Middle frontal gyrus (tissue), 1 donor: ENCODE data around the gene HORMAD2.
"Not testable (repeated sequence)": the region's sequence is repeated elsewhere in the genome, so short reads cannot be mapped to it uniquely, and the experiment has no call there.

Source experiments
- DNase-seq: peaks from one replicate; pipeline ENCODE4 v3.0.0-alpha.2; 2015; ENCODE audit warnings: low spot score; ENCODE audit errors: extremely low spot score

HORMAD2 gene

DNA sequence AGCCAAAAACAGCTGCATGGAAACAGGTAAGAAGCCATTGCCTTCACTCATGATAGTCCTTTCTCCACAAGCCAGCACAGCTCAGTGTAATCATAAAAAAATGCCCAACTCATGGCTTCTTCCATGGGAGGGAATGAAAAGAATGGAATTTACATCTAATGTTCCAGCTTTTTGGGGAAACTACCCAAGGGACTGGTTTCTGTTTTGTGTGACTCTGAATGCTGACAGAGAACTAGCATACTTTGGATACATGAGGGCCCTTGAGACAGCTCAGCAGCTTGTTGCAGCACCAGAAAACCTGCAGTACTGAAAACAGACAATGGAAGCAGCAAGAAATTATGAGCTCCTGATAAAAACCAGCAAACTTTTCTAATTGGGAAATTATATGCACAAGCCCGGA is 24.2 kb upstream of the HORMAD2 start:
- no peak for DNase-seq

DNA sequence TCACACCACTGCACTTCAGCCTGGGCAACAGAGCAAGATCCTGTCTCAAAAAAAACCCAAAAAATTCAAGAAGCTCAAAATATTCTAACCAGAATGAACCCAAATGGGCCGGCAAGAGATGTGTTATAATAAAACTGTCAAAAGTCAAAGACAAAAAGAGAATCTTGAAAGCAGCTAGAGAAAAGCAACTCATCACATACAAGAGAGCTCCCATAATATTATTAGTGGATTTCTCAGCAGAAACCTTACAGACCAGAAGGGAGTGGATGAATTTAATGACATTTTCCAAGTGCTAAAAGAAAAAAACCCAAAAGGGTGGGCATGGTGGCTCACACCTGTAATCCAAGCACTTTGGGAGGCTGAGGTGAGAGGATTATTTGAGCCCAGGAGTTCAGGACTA is 22.9 kb upstream of the HORMAD2 start:
- no peak for DNase-seq

DNA sequence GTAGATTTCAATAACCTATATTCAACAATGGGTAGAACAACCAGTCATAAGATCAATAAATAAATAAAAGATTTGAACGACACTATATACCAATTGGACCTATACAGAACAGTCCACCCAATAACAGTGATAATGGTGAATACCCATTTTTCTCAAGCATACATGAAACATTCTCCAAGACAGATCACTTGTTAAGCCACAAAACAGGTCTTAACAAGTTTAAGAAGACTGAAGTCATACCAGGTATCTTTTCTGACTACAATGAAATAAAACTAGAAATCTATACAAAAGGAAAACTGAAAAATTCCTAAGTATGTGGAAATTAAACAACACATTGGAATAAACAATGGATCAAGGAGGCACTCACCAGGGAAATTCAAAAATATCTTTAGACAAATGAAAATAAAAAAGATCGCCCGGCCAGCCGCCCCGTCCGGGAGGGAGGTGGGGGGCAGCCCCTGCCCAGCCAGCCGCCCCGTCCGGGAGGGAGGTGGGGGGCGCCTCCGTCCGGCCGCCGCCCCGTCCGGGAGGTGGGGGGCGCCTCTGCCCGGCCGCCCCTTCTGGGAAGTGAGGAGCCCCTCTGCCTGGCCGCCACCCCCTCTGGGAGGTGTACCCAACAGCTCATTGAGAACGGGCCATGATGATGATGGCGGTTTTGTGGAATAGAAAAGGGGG is 20.8 kb upstream of the HORMAD2 start:
- not testable (repeated sequence) for DNase-seq

DNA sequence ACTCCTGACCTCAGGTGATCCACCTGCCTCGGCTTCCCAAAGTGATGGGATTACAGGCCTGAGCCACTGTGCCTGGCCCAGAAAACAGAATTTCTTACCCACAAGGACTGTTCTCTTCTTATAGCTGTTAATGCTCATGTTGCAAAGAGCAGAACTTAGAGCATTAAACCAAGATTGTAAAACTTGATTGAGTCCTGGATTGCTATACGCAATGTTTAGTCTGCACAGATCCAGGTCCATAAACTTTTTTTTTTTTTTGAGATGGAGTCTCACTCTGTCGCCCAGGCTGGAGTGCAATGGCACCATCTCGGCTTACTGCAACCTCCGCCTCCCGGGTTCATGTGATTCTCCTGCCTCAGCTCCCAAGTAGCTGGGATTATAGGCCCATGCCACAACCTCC is 19.2 kb upstream of the HORMAD2 start:
- DNase-seq: not testable (repeated sequence)

DNA sequence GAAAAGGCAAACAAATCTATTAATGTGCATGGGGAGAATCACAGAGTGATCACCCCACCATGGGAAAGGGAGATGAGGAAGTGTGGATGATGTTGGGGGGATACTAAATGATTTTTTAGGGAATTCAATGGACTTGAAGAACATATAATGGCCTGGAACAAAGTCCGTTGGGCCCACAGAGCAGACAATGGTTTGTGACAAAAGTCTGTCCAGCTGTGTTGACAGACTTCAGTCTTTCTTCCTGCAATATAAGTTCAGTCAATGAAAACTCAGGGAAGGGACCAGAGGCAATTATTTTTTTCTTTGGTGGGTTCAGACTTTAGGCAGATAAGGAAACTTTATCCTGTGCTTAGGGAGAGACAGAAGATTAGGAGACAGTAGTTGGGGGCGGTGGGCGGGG is 18.0 kb upstream of the HORMAD2 start:
- DNase-seq: no peak

DNA sequence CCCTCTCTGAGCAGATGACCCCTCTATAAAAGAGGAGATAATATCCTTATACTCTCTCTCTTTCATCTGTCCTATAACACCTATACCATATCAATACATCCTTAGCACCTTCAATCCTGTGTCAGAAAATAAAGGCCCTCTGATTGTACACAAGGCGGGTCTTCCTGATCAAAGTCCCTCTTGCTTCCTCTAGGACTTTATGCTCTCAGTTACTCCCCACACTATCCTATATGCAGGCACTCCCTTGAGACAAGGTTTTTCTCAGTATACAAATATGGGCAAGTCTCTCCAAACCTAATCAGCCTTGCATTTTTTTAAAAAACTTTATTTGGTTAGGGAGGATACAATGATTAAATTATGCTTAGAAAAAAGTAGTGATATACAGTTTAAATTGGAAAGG is 17.3 kb upstream of the HORMAD2 start:
- no peak for DNase-seq

DNA sequence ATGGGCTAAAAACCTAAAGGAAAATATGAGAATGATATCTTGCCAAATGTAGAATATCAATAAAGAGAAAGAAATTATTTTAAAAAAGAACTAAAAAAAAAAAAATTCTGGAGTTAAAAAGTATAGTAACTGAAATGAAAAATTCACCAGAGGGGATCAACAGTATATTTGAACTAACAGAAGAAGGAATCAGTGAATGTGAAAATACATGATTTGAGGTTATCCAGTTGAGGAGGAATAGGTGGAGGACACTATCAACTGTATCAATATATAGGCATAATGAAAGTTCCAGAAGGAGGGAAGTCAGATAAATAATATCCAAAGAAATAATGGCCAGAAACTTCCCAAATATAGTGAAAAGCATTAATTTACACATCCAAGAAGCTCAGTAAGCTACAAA is 16.1 kb upstream of the HORMAD2 start:
- DNase-seq: no peak

DNA sequence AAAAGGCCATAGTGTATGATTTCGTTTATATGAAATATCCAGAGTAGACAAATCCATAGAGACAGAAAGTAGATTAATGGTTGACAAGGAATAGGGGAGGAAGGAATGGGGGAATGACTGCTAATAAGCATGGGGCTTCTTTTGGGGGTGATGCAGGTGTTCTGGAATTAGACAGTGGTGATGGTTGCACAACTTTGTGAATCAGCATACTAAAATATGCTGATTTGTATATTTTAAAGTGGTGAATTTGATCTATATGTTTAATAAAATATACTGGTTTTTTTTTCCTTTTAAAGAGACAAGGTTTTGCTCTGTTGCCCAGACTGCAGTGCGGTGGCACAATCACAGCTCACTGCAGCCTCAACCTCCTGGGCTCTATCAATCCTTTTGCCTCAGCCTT is 6.5 kb upstream of the HORMAD2 start:
- DNase-seq: no peak

DNA sequence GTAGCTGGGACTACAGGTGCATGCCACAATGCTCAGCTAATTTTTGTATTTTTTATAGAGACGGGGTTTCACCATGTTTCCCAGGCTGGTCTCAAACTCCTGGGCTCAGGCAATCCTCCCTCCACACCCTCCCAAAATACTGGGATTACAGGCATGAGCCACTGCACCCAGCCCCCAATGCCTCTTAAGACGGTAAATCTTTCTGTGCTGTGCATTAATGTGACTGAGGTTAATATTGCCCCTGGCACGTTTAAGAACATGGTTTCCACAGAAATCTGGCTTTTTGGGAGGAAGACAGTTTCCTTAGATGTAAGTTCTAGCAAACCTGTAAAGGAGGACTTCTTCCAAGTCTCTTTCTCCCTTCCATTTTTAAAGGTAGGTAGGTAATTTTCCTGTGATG is 6.1 kb upstream of the HORMAD2 start:
- DNase-seq: no peak

DNA sequence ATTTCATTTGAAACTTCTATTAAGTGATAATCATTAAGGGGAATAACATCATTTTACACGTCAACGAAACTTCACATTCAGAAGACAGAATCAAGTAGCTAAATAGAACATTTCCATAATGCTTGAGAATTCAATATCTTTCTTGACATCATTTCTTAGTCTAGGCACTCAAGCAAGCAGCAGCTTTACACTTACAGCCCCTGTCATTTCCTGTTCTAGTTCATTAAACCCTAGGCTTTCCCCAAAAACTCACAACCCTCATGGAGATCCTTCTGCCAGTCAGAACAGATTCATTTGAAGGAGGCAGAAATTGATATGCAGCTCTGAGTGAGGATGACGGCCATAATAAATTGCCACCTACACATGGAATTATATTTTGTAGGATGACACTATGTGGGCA is 5.3 kb upstream of the HORMAD2 start:
- no peak for DNase-seq

DNA sequence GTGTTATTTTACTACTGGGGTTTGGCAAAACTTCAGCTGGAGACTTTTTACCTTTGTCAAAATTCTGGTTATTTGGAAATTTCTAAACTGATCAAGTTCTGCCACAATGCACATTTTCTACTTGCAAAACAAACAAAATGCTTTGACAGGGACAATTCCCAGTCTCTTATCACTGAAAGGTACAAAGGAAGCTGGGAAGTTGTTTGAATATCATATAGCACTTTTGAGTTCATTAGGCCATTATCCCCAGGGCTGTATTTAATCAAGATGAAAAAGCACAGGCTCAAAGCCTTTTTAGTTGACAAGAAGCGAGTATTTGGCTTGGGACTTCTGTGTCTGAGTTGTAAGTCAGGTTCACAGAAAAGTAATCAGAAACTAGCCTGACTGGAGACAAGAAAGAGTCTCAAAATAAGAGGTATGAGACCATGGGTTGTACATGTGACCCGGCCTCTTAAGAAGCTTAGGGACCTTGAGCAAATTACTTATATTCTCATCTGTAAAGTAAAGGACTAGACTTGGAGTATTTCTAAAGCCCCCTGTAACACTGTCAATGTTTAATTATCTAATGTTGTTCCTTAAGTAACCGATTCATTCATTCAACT is 2.9 kb upstream of the HORMAD2 start:
- no peak for DNase-seq

DNA sequence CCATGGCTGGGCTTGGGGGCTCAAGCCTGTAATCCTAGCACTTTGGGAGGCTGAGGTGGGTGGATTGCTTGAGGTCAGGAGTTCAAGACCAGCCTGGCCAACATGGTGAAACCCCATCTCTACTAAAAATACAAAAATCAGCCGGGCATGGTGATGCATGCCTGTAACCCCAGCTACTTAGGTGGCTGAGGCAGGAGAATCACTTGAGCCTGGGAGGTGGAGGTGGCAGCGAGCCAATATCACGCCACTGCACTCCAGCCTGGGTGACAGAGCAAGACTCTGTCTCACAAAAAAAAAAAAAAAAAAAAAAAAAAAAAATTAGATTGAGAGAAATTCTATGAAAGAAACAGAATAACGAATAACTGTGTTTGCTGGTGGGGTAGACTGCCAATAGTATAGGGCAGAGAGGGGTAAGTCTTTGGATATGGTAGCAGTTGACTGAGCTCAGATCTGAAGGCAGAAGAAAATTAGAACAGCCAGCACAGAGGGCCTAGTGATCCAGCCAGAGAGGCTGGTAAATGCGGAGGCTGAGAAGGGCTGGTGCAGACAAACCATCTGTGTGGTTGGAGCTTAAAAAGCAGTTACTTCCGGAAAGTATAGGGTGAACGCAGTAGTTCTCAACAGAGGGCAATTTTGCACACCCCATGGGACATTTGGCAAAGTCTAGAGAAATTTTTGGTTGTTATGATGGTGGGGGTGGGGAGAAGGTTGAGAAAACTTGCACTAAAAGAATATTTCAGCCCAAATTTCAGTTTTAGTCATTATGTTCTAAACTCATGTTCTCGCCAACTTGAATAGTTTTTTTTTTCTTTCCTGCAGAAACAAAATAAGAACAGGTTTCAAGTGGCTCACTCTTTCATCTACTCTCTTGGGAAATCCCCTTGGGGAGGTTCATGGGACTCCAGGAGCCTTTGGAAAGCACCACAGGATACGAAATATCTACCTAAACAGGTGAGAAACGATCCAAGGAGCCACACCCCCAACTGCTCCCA is 1.6 kb upstream of the HORMAD2 start:
- no peak for DNase-seq

DNA sequence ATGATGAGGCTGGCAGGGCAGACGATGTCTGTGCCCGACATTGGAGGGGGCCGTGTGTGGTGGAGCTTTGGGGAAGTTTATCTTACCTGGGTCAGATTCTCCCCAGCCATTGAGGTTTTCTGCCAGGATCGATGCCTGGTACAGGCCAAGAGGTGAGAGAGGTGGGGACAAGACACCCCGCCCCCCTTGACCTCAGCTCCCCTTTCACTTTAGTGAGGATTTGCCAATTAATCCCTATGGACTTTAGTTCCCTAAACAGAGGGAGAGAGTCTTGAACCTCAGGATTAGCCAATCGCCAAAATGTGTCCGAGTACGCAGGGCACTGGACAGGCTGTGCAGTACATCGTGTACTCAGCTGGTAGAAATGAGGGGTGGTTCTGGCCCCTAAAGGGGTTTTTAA is 541 bp downstream of the HORMAD2 start:
- DNase-seq: no peak

DNA sequence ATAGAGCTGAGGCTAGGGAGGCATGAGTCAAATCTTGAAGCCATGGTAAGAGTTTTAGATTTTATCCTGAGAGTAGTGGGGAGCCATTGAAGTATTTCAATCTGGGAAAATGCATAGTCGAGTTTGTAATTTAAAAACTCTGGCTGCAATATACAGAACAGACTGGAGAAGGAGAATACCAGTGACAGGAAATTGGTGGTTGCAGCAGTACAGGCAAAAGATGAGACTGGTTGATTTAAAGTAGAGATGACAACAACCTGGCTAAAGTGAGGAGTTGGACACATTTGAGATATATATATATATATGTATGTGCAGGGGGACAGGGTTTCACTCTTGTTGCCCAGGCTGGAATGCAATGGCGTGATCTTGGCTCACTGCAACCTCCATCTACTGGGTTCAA is 6.2 kb downstream of the HORMAD2 start:
- no peak for DNase-seq

DNA sequence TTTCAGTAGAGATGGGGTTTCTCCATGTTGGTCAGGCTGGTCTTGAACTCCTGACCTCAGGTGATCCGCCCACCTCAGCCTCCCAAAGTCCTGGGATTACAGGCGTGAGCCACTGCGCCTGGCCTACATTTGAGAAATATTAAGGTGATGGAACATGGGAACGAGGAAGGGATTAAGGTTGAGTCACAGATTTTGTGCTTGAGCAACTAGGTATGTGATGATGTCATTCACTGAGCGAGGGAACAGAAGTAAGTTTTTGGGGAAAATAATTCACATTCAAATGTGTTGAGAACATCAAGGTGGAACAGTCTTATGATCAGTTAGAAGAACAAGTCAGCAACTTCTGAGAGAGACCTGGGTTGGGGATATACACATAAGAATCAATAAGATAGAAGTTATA is 6.8 kb downstream of the HORMAD2 start:
- not testable (repeated sequence) for DNase-seq

DNA sequence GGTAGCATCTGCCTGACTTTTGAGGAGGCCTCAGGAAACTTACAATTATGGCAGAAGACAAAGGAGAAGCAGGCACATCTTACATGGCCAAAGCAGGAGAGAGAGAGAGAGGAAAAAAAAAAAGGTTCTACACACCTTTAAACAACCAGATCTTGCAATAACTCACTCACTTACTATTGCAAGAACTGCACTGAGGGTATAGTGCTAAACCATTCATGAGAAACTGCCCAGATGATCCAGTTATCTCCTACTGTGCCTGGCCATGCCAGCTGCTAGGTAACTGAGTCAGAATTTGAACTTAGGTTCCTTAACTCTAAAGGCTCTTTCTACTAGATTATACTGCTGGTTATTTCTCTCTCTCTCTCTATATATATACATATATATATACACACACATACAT is 7.3 kb downstream of the HORMAD2 start:
- DNase-seq: no peak

DNA sequence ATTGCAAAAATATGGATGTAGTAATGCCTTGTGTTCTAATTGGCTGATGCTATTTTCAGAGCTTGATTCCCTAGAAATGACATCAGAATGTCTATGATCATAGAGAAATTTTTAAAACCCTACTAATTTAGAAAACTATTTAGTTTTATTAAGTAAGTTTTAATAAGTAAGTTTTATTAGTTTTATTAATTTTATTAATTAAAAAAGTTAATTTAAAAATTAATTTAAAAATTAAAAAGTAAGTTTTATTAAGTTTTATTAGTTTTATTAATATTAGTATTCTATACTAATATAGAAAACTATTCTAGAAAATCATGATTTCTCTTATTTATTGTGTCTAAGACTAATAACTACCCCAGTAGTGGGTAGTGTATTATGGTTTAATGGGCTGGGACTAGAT is 8.2 kb downstream of the HORMAD2 start:
- DNase-seq: no peak

DNA sequence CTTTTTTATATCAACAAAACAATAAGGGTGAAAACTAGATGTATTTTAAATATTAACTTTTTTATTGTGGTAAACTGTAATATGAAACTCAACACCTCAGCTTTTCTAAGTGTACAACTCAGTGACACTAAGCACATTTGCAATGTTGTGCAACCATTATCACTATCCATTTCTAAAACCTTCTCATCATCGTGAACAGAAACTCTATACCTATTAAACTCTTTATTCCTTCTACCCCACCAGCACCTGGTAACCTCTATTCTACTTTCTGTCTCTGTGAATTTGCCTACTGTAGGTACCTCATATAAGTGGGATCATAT is 9.4 kb downstream of the HORMAD2 start:
- DNase-seq: no peak

DNA sequence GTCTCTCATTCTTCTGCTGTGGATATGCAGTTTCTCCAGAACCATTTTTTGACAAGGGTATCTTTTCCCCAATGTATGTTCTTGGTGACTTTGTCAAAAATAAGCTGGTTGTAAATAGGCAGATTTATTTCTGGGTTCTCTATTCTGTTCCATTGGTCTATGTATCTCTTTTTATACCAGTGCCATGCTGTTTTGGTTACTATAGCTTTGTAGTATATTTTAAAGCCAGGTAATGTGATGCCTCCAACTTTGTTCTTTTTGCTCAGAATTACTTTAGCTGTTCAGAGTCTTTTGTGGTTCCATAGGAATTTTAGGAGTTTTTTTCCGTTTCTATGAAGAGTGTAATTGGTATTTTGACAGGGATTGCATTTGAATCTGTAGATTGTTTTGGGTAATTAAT is 12.4 kb downstream of the HORMAD2 start:
- DNase-seq: no peak

DNA sequence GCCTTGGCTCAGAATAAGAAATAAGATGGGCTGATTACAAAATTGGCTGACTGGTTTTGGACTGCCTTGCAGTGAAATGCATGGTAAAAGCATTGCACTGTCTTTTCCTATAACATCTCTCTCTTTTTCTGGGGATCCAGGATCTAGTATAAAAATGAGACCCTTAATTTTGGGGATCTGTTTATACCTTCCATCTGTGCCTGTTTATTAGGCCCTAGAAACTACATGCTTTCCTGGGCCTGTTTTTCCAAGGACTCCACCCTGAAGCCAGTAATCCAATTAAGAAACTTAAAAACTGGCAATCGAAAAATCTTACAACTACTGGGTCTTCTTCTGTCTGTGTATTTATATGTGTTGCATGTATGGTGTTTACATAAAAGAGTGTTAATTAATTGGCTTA is 14.5 kb downstream of the HORMAD2 start:
- no peak for DNase-seq

DNA sequence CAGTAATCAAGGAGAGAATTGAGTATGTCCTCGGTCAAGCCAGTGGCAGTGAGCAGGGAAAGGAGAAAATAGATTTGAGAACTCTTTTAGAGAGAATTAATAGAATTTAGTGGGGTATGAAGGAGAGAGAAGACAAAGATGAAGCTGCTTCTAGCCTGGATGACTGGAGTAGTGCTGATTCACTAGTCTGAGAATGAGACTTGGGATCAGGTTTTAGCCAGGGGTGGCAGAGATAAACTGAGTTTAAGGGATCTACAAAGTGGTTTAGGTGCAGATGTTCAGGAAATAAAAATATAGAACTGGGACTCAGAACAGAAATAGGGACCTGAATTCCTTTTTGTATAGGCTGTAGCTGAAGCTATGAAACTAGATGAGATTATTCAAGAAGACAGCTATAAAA is 17.6 kb downstream of the HORMAD2 start:
- DNase-seq: no peak

DNA sequence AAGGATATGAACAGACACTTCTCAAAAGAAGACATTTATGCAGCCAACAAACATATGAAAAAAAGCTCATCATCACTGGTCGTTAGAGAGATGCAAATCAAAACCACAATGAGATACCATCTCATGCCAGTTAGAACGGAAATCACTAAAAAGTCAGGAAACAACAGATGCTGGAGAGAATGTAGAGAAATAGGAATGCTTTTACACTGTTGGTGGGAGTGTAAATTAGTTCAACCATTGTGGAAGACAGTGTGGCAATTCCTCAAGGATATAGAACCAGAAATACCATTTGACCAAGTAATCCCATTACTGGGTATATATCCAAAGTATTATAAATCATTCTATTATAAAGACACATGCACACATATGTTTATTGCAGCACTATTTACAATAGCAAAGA is 20.5 kb downstream of the HORMAD2 start:
- DNase-seq: not testable (repeated sequence)
